Parathyroid adenoma (tissue), 2 donors: ENCODE data around the gene NOL9.

Experiments used
- H2AFZ ChIP-seq: fragments of 300-600 bp; sonication (generic); one replicate; pipeline ENCODE4 v1.7.0; 2017; ENCODE audit warnings: antibody characterized with exemption, mild to moderate bottlenecking
- H3K27ac ChIP-seq: fragments of 300-600 bp; sonication (generic); one replicate; pipeline ENCODE4 v1.7.0; 2017
- H3K27me3 ChIP-seq: fragments of 300-600 bp; sonication (generic); one replicate; pipeline ENCODE4 v1.7.0; 2017; ENCODE audit warnings: low read length; ENCODE audit not compliant: control insufficient read depth, insufficient read depth
- H3K36me3 ChIP-seq: fragments of 300-600 bp; sonication (generic); one replicate; pipeline ENCODE4 v1.7.0; 2017; ENCODE audit warnings: low read length; ENCODE audit not compliant: control insufficient read depth, insufficient read depth
- H3K4me1 ChIP-seq: fragments of 300-600 bp; sonication (generic); one replicate; pipeline ENCODE4 v1.7.0; 2017; ENCODE audit warnings: control low read depth
- H3K4me2 ChIP-seq: fragments of 300-600 bp; sonication (generic); one replicate; pipeline ENCODE4 v1.7.0; 2017; ENCODE audit warnings: low read length
- H3K4me3 ChIP-seq: fragments of 300-600 bp; sonication (generic); one replicate; pipeline ENCODE4 v1.7.0; 2017; ENCODE audit warnings: low read depth, low read length
- H3K79me2 ChIP-seq: fragments of 300-600 bp; sonication (generic); one replicate; pipeline ENCODE4 v1.7.0; 2017; ENCODE audit warnings: control low read depth
- H3K9ac ChIP-seq: fragments of 300-600 bp; sonication (generic); one replicate; pipeline ENCODE4 v1.7.0; 2017; ENCODE audit warnings: mild to moderate bottlenecking
- H3K9me3 ChIP-seq: fragments of 300-600 bp; sonication (generic); one replicate; pipeline ENCODE4 v1.7.0; 2017; ENCODE audit warnings: low read length; ENCODE audit not compliant: control insufficient read depth
- TF ChIP-seq, protein P1 (sequence below): fragments of 300-600 bp; sonication (generic); IDR thresholded peaks from one replicate; pipeline ENCODE4 v1.7.0; 2017; ENCODE audit warnings: antibody characterized with exemption, mild to moderate bottlenecking
- donor health status: primary hyperparathyroidism.

The NOL9 gene

DNA sequence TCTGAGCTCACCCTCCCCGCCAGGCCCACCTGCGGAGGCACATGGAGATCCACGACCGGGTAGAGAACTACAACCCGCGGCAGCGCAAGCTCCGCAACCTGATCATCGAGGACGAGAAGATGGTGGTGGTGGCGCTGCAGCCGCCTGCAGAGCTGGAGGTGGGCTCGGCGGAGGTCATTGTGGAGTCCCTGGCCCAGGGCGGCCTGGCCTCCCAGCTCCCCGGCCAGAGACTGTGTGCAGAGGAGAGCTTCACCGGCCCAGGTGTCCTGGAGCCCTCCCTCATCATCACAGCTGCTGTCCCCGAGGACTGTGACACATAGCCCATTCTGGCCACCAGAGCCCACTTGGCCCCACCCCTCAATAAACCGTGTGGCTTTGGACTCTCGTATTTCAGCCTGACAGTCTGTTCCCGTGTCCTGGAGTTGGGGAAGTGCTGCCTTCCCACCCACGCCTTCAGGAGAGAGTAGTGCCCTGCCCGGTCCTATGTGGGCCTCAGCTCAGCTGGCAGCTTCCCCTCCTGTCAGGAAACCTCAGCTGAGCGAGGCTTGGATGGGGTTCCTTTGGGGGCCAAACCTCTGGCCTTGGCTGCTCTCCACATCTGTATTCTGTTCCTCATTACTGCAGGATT is 34.7 kb upstream of the NOL9 start:
- no peaks in the 10 kb centered on the region for H3K27me3 ChIP-seq

GRCh38 chr1:6588128-6588892 is 34.0 kb upstream of the NOL9 start:
- H3K79me2 ChIP-seq = no peaks in the 10 kb centered on the region
- H2AFZ ChIP-seq = no peak overlapping the region
- H3K27me3 ChIP-seq = no peaks in the 10 kb centered on the region
- TF ChIP-seq, protein P1, sequence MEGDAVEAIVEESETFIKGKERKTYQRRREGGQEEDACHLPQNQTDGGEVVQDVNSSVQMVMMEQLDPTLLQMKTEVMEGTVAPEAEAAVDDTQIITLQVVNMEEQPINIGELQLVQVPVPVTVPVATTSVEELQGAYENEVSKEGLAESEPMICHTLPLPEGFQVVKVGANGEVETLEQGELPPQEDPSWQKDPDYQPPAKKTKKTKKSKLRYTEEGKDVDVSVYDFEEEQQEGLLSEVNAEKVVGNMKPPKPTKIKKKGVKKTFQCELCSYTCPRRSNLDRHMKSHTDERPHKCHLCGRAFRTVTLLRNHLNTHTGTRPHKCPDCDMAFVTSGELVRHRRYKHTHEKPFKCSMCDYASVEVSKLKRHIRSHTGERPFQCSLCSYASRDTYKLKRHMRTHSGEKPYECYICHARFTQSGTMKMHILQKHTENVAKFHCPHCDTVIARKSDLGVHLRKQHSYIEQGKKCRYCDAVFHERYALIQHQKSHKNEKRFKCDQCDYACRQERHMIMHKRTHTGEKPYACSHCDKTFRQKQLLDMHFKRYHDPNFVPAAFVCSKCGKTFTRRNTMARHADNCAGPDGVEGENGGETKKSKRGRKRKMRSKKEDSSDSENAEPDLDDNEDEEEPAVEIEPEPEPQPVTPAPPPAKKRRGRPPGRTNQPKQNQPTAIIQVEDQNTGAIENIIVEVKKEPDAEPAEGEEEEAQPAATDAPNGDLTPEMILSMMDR = no peak
- H3K4me1 ChIP-seq = peaks cover 2% of the 10 kb centered on the region
- H3K27ac ChIP-seq = no peak overlapping the region
- H3K4me2 ChIP-seq = no peak overlapping the region
- H3K4me3 ChIP-seq = no peak overlapping the region
- H3K9me3 ChIP-seq = no peaks in the 10 kb centered on the region
- no peak overlapping the region for H3K9ac ChIP-seq
- no peaks in the 10 kb centered on the region for H3K36me3 ChIP-seq

More for the DNA sequence above, 34.7 kb upstream of the NOL9 start:
- Histone ChIP-seq H3K9me3 (no peaks in the 10 kb centered on the region), H3K27ac (no peak overlapping the region), H3K36me3 (no peaks in the 10 kb centered on the region), H3K9ac (no peak overlapping the region), H3K4me3 (no peak overlapping the region), H2AFZ (no peak overlapping the region), H3K4me2 (no peak overlapping the region), H3K4me1 (peaks cover 2% of the 10 kb centered on the region), H3K79me2 (no peaks in the 10 kb centered on the region)
- TF ChIP-seq, protein P1 = no peak

DNA sequence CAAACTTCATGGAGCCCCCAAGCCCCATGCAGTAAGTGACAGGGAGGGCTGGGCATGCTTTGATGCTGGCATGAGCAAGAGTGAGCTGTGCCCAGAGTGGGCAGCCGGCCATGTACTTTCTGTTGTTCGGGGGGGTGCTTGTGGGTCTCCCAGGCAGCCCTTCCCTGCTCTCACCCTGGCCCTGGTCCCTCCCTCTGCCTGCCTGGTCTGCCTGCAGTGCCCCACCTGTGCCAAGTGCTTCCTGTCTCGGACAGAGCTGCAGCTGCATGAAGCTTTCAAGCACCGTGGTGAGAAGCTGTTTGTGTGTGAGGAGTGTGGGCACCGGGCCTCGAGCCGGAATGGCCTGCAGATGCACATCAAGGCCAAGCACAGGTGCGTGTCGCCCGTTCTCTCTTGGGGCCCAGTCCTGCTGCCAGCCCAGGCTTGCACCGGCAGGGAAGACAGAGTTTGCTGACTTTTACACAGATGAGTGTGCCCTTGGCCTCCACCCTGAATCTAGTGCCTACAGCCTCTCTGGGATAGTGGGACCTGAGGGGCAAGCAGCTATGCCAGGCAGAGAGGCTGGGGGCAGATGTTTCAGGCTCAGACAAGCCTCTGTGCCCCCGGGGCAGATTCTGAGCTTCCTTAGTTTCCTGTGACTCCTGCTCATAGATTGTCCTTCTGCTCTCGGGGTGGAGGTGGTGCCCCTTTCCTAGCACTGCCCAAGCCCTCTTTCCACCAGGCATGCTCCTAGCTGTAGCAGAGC is 33.1 kb upstream of the NOL9 start:
- peaks cover 2% of the 10 kb centered on the region for H3K4me1 ChIP-seq
- no peaks in the 10 kb centered on the region for H3K79me2 ChIP-seq
- H3K4me3 ChIP-seq = no peak overlapping the region
- no peak overlapping the region for H2AFZ ChIP-seq
- H3K9me3 ChIP-seq = no peaks in the 10 kb centered on the region
- no peaks in the 10 kb centered on the region for H3K27me3 ChIP-seq
- TF ChIP-seq, protein P1 = no peak
- no peak overlapping the region for H3K9ac ChIP-seq
- H3K27ac ChIP-seq = no peak overlapping the region
- no peak overlapping the region for H3K4me2 ChIP-seq
- H3K36me3 ChIP-seq = no peaks in the 10 kb centered on the region

- Histone ChIP-seq H3K9ac (no peak overlapping the region), H3K4me3 (no peak overlapping the region), H3K27me3 (no peaks in the 10 kb centered on the region), H3K79me2 (no peaks in the 10 kb centered on the region), H3K4me1 (peaks cover 2% of the 10 kb centered on the region), H3K9me3 (no peaks in the 10 kb centered on the region), H3K27ac (no peak overlapping the region), H2AFZ (no peak overlapping the region), H3K4me2 (no peak overlapping the region), H3K36me3 (no peaks in the 10 kb centered on the region)
- TF ChIP-seq, protein P1 = no peak
These were observed 32.1 kb upstream of the NOL9 start for GRCh38 chr1:6586404-6586816.
